Fibroblast of lung (primary cell): ENCODE results near the gene S100A4. TPM values are rescaled to one million over a fixed set of nuclear protein-coding genes. Genes with fewer than 3 reads are reported as not detected.
"Not testable (repeated sequence)": the region's sequence is repeated elsewhere in the genome, so short reads cannot be mapped to it uniquely, and the experiment has no call there.

Experiments
- DNase-seq, 2 donors: peaks; one replicate each; pipeline versions ENCODE4 v3.0.0 to v3.0.0-alpha.2; 2010; ENCODE audit warnings: low read depth in 2 of 2
- H2AFZ ChIP-seq: 2 replicates; pipeline ENCODE4 v1.5.1; 2012; ENCODE audit warnings: low read length, control low read depth, inconsistent platforms
- H3K27ac ChIP-seq: 2 replicates; pipeline ENCODE4 v1.5.1; 2011; ENCODE audit warnings: low read length, control low read depth; ENCODE audit not compliant: insufficient read depth
- H3K27me3 ChIP-seq: 2 replicates; pipeline ENCODE4 v1.5.1; 2011; ENCODE audit warnings: mild to moderate bottlenecking, low read length; ENCODE audit not compliant: control insufficient read depth, insufficient read depth
- H3K36me3 ChIP-seq: 2 replicates; pipeline ENCODE4 v1.5.1; 2011; ENCODE audit warnings: low read length; ENCODE audit not compliant: control insufficient read depth, insufficient read depth
- H3K4me1 ChIP-seq: 2 replicates; pipeline ENCODE4 v1.5.1; 2011; ENCODE audit warnings: low read length; ENCODE audit not compliant: control insufficient read depth, insufficient read depth; ENCODE audit errors: extremely low read depth
- H3K4me2 ChIP-seq: 2 replicates; pipeline ENCODE4 v1.5.1; 2011; ENCODE audit warnings: low read length, control low read depth; ENCODE audit not compliant: insufficient read depth; ENCODE audit errors: extremely low read depth
- H3K4me3 ChIP-seq, 4 experiments: fragments of 200-600 bp in 1 of 4; sonication (generic) in 1 of 4; replicated peaks in 1 of 4; 2 replicates each; pipeline ENCODE4 v1.5.1; 2011 to 2016; ENCODE audit warnings: low read length in 4 of 4, low read depth in 3 of 4, mild to moderate bottlenecking in 3 of 4, control low read depth in 2 of 4, inconsistent platforms in 1 of 4, mixed read lengths in 1 of 4; ENCODE audit not compliant: insufficient read depth in 1 of 4; ENCODE audit errors: control extremely low read depth in 1 of 4
- H3K79me2 ChIP-seq: 2 replicates; pipeline ENCODE4 v1.5.1; 2012; ENCODE audit warnings: mild to moderate bottlenecking, low read length, inconsistent platforms; ENCODE audit not compliant: control insufficient read depth, insufficient read depth
- H3K9ac ChIP-seq: 2 replicates; pipeline ENCODE4 v1.5.1; 2011; ENCODE audit warnings: mild to moderate bottlenecking, low read length, control low read depth; ENCODE audit not compliant: insufficient read depth
- H3K9me3 ChIP-seq: 2 replicates; pipeline ENCODE4 v1.5.1; 2012; ENCODE audit warnings: low read depth, low read length; ENCODE audit not compliant: control insufficient read depth, insufficient read depth
- H4K20me1 ChIP-seq: 2 replicates; pipeline ENCODE4 v1.5.1; 2011; ENCODE audit warnings: low read length; ENCODE audit not compliant: control insufficient read depth, insufficient read depth; ENCODE audit errors: extremely low read depth
- EZH2 ChIP-seq: IDR thresholded peaks from 2 replicates; pipeline ENCODE4 v1.5.1; 2012; ENCODE audit warnings: low read length, control low read depth, mild to moderate bottlenecking; ENCODE audit errors: missing control alignments
- polyA plus RNA-seq, 2 donors: library from polyadenylated mRNA; depleted of rRNA in 1 of 2; stranded (reverse) in 1 of 2; unstranded in 1 of 2; fragments of >200 nt; gene quantifications; 2 replicates each; pipeline ENCODE4 v1.2.1, GENCODE V29; 2011 to 2012; ENCODE audit warnings: missing spikeins in 1 of 2
- total RNA-seq: library from RNA; depleted of rRNA; stranded (reverse); fragments of >200 nt; gene quantifications from 2 replicates; pipeline ENCODE4 v1.2.1, GENCODE V29; 2014
- TF ChIP-seq, protein P1 (sequence below), 2 donors: IDR thresholded peaks in 1 of 2; conservative IDR thresholded peaks in 1 of 2; 1 replicate in 1 of 2; 2 replicates in 1 of 2; pipeline ENCODE4 v1.5.1; 2011 to 2012; ENCODE audit warnings: low read length in 2 of 2, control low read depth in 1 of 2, inconsistent platforms in 1 of 2, low read depth in 1 of 2, mild to moderate bottlenecking in 1 of 2

Gene S100A4
- total and polyA plus RNA-seq, 2 donors (not counting 1 experiment from before 2014, with no cell fraction given), result 287 to 371 TPM

DNA sequence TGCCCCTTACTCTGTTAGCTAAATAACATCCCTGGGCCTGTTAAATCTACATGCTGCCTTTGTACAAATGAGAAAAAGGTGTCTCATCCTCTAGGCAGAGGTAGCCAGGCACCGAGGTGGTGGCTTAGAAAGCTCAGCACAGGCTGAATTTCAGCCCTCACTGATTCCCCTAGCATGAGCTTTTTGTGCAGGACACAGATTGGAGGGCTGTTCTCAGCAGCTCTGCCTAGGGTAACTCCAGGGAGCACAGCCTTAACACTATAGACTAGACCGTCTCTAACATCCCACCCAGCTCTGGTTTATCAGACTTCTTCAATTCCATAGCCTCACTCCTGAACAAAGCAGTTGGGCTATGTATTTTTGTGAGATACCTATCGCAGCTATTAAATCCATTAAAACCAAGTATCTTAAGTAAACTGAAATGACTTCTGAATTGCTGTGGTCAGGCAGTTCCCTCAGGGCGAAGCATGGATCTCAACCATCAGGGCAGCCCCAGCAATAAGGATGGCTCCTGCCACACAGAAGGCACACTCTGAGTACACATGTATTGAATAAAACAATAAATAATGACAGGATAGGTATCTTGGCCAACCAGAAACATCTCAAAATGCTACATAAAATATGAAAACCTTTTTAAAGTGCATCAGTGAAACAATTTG, 24.7 kb downstream of the S100A4 start:
- no peaks in the 10 kb centered on the region for H3K36me3 ChIP-seq
- H3K9me3 ChIP-seq, result no peaks in the 10 kb centered on the region
- no peaks in the 10 kb centered on the region for H3K27me3 ChIP-seq
- H3K27ac ChIP-seq, result no peak overlapping the region
- H3K4me1 ChIP-seq, result peaks cover 2% of the 10 kb centered on the region
- TF ChIP-seq EZH2, result no peak
- TF ChIP-seq, protein P1, sequence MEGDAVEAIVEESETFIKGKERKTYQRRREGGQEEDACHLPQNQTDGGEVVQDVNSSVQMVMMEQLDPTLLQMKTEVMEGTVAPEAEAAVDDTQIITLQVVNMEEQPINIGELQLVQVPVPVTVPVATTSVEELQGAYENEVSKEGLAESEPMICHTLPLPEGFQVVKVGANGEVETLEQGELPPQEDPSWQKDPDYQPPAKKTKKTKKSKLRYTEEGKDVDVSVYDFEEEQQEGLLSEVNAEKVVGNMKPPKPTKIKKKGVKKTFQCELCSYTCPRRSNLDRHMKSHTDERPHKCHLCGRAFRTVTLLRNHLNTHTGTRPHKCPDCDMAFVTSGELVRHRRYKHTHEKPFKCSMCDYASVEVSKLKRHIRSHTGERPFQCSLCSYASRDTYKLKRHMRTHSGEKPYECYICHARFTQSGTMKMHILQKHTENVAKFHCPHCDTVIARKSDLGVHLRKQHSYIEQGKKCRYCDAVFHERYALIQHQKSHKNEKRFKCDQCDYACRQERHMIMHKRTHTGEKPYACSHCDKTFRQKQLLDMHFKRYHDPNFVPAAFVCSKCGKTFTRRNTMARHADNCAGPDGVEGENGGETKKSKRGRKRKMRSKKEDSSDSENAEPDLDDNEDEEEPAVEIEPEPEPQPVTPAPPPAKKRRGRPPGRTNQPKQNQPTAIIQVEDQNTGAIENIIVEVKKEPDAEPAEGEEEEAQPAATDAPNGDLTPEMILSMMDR (conservative IDR thresholded peaks at IDR 0.05 in 1 of 2, IDR thresholded peaks at IDR 0.05 in 1 of 2; ENCODE audit: low read depth in 1 of 2, low read length in 2 of 2), result no peak
- H2AFZ ChIP-seq, result no peak overlapping the region
- H3K79me2 ChIP-seq, result no peaks in the 10 kb centered on the region
- no peaks in the 10 kb centered on the region for H4K20me1 ChIP-seq
- H3K4me2 ChIP-seq, result no peak overlapping the region
- no peak overlapping the region for H3K4me3 ChIP-seq
- H3K9ac ChIP-seq, result no peak overlapping the region
- DNase-seq, result no peak

DNA sequence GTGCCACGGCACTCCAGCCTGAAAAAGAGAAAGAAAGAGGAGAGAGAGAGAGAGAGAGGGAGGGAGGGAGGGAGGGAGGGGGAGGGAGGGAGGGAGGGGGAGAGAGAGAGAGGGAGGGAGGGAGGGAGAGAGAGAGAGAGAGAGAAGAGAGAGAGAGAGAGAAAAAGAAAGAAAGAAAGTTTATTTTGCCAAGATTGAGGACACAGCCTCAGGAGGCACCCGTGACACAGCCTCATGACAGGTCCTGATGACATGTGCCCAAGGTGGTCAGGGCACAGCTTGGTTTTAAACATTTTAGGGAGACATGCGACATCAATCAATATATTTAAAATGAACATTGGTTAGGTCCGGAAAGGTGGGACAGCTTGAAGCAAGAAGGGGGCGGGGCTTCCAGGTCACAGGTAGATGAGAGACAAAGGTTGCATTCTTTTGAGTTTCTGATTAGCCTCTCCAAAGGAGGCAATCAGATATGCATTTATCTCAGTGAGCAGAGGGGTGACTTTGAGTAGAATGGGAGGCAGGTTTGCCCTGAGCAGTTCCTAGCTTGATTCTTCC, 25.4 kb downstream of the S100A4 start:
- DNase-seq, H3K4me1 ChIP-seq, H3K4me3 ChIP-seq, H3K36me3 ChIP-seq, H3K4me2 ChIP-seq, H3K9ac ChIP-seq, H3K27ac ChIP-seq, H2AFZ ChIP-seq, H3K79me2 ChIP-seq, H4K20me1 ChIP-seq, H3K9me3 ChIP-seq, H3K27me3 ChIP-seq: not testable (repeated sequence)

DNA sequence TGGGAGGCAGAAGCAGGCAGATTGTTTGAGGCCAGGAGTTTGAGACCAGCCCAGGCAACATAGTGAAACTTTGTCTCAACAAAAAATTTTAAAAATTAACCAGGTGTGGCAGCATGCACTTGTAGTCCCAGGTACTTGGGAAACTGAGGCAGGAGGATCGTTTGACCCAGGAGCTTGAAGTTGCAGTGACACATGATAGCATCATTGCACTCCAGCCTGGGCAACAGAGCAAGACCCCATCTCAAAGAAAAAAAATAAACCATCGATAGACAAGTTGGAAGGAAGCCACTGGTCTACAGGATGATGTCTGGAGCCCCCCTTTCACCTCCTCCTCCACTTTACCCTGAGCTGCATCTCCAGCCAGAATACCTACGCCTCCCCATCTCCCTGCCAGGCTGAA, 26.4 kb downstream of the S100A4 start:
- Histone ChIP-seq H3K9me3 (no peaks in the 10 kb centered on the region), H3K4me3 (no peak overlapping the region), H3K79me2 (no peaks in the 10 kb centered on the region), H2AFZ (no peak overlapping the region), H3K4me2 (no peak overlapping the region), H3K27me3 (no peaks in the 10 kb centered on the region), H3K36me3 (no peaks in the 10 kb centered on the region), H3K9ac (no peak overlapping the region), H4K20me1 (no peaks in the 10 kb centered on the region), H3K4me1 (no peaks in the 10 kb centered on the region), H3K27ac (no peak overlapping the region)
- no peak for TF ChIP-seq EZH2
- TF ChIP-seq, protein P1 (conservative IDR thresholded peaks at IDR 0.05 in 1 of 2, IDR thresholded peaks at IDR 0.05 in 1 of 2; ENCODE audit: low read depth in 1 of 2, low read length in 2 of 2), result no peak
- DNase-seq, result no peak
